ENCODE results near the gene BMP6. TPM values are rescaled to one million over a fixed set of nuclear protein-coding genes. Genes with fewer than 3 reads are reported as not detected.

Gene BMP6
- total and polyA plus RNA-seq, 2 of the 8 experiments (the other 6 are each of a cell fraction or from before 2014, with no cell fraction given) = 2.0 to 2.1 TPM

- Histone ChIP-seq H2AFZ (ENCODE audit: low read length) (no peak overlapping the region), H3K9me3 (ENCODE audit: insufficient read depth in 2 of 2, low read depth in 1 of 2, low read length in 1 of 2) (no peaks in the 10 kb centered on the region), H4K91ac (replicated peaks; ENCODE audit: insufficient read length, low read length) (no peak overlapping the region), H3K79me1 (ENCODE audit: low read depth, low read length) (no peaks in the 10 kb centered on the region), H3K27ac (ENCODE audit: low read depth, low read length) (no peak overlapping the region), H3K27me3 (replicated peaks in 1 of 4; ENCODE audit: control insufficient read depth in 3 of 4, extremely low read depth in 1 of 4, insufficient read depth in 3 of 4, low read length in 3 of 4) (no peaks in the 10 kb centered on the region; a peak in 1 of 7 replicates), H3K36me3 (ENCODE audit: control insufficient read depth in 2 of 4, insufficient read depth in 4 of 4, low read length in 3 of 4) (no peaks in the 10 kb centered on the region), H3K9ac (replicated peaks in 1 of 4; ENCODE audit: extremely low read depth in 1 of 4, low read depth in 3 of 4, low read length in 3 of 4) (no peak overlapping the region), H2BK120ac (replicated peaks; ENCODE audit: low read depth, low read length) (no peak overlapping the region), H2BK20ac (ENCODE audit: low read length) (no peak overlapping the region), H3K4ac (replicated peaks; ENCODE audit: insufficient read length, low read depth, low read length) (no peak overlapping the region), H3K4me3 (ENCODE audit: extremely low read depth in 1 of 4, insufficient read depth in 2 of 4, low read depth in 3 of 4, low read length in 4 of 4) (no peak overlapping the region), H2AK5ac (ENCODE audit: low read depth, low read length) (no peak overlapping the region), H3K18ac (ENCODE audit: extremely low read depth, low read length) (no peak overlapping the region), H3K79me2 (ENCODE audit: control insufficient read depth in 1 of 2, insufficient read depth in 2 of 2, low read length in 2 of 2) (no peaks in the 10 kb centered on the region), H3K23ac (ENCODE audit: insufficient read length) (no peak overlapping the region), H4K8ac (ENCODE audit: extremely low read depth, insufficient read depth, low read length) (no peak overlapping the region), H4K20me1 (replicated peaks in 1 of 2; ENCODE audit: control insufficient read depth in 1 of 2, insufficient read depth in 2 of 2, low read length in 2 of 2) (no peaks in the 10 kb centered on the region), H3K4me2 (ENCODE audit: insufficient read depth in 1 of 2, low read depth in 2 of 2, low read length in 2 of 2) (no peak overlapping the region), H3K14ac (ENCODE audit: insufficient read length) (no peak overlapping the region), H3K4me1 (replicated peaks in 1 of 4; ENCODE audit: control insufficient read depth in 3 of 4, insufficient read depth in 4 of 4, low read length in 3 of 4) (peaks cover 0 to 13% (median 9%) of the 10 kb centered on the region in 4 experiments; a peak in 5 of 7 replicates), H2BK5ac (ENCODE audit: low read depth, low read length) (no peak overlapping the region), H2BK15ac (ENCODE audit: low read length) (no peak overlapping the region), H3K23me2 (ENCODE audit: low read depth, low read length) (no peaks in the 10 kb centered on the region; the same call in 1 of the 2 replicates), H4K5ac (ENCODE audit: insufficient read length, low read depth, low read length) (no peak overlapping the region), H3K56ac (replicated peaks; ENCODE audit: insufficient read length, low read depth, low read length) (no peak overlapping the region), H2BK12ac (ENCODE audit: low read depth, low read length) (no peak overlapping the region)
- no peak for FAIRE-seq
- ChIA-PET CTCF (ENCODE audit: partially characterized antibody) (interaction anchor here (1.1 to 1.2 kb wide), 4 partner anchors 8 to 42 kb away, joined by 3 to 7 read pairs (median 4); no protein-coding TSS in a partner anchor), POLR2A (ENCODE audit: partially characterized antibody) (interaction anchor here (0.6 kb wide), 1 partner anchor 216 kb away, joined by 5 read pairs; no protein-coding TSS in a partner anchor)
- peak in 1 of 2 experiments; percentile 31 for DNase-seq (ENCODE audit: low read depth in 1 of 2, low spot score in 2 of 2)
- 76% methylated on average over 4 of the region's 4 CpGs; no CpG with 5 or more reads in 1 of the 2 experiments for WGBS, 2 experiments (ENCODE audit: extremely low coverage in 1 of 2, insufficient coverage in 1 of 2, insufficient read length in 1 of 2, insufficient replicate concordance in 2 of 2, low coverage in 1 of 2, low lambda C conversion rate in 2 of 2, missing lambda C conversion rate in 1 of 2)
- no peak for TF ChIP-seq ZNF274 (IDR thresholded peaks at IDR 0.05; ENCODE audit: borderline replicate concordance, extremely low read depth, low read length)
- TF ChIP-seq JUND (IDR thresholded peaks at IDR 0.05; ENCODE audit: low read length) = no peak
- no peak for TF ChIP-seq SP1 (IDR thresholded peaks at IDR 0.05; ENCODE audit: low read depth, low read length)
- TF ChIP-seq KDM4A (IDR thresholded peaks at IDR 0.05; ENCODE audit: low read depth, low read length, severe bottlenecking) = no peak
- TF ChIP-seq YY1 (IDR thresholded peaks at IDR 0.05; ENCODE audit: low read depth, low read length) = no peak
- TF ChIP-seq CREB1 (IDR thresholded peaks at IDR 0.05) = no peak
- TF ChIP-seq KDM5A (IDR thresholded peaks at IDR 0.05; ENCODE audit: low read length) = no peak
- TF ChIP-seq, protein P1, sequence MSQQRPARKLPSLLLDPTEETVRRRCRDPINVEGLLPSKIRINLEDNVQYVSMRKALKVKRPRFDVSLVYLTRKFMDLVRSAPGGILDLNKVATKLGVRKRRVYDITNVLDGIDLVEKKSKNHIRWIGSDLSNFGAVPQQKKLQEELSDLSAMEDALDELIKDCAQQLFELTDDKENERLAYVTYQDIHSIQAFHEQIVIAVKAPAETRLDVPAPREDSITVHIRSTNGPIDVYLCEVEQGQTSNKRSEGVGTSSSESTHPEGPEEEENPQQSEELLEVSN (IDR thresholded peaks at IDR 0.05) = no peak
- no peak for TF ChIP-seq BRCA1 (IDR thresholded peaks at IDR 0.05; ENCODE audit: low read depth, low read length)
- TF ChIP-seq CHD2 (IDR thresholded peaks at IDR 0.05; ENCODE audit: low read length) = no peak
- TF ChIP-seq ASH2L (IDR thresholded peaks at IDR 0.05; ENCODE audit: low read length) = no peak
- TF ChIP-seq TBP (IDR thresholded peaks at IDR 0.05; ENCODE audit: low read depth, low read length) = no peak
- TF ChIP-seq TCF12 (IDR thresholded peaks at IDR 0.05; ENCODE audit: low read depth, low read length) = no peak
- TF ChIP-seq EP300 (IDR thresholded peaks at IDR 0.05; ENCODE audit: borderline replicate concordance in 1 of 2, low read depth in 2 of 2, low read length in 2 of 2) = no peak
Measured at GRCh38 chr6:7681449-7681848, 44.5 kb upstream of the BMP6 start.

All from H1 (cell line).